Spleen (tissue), 11 donors: ENCODE results near the gene PTMS. TPM values are rescaled to one million over a fixed set of nuclear protein-coding genes. Genes with fewer than 3 reads are reported as not detected.
"Not testable (repeated sequence)": the region's sequence is repeated elsewhere in the genome, so short reads cannot be mapped to it uniquely, and the experiment has no call there.

Source experiments
- DNase-seq: peaks from one replicate; pipeline ENCODE4 v3.0.0-alpha.2; 2020
- H3K27ac ChIP-seq, 8 donors: fragments of 200-600 bp; sonication (generic) in 7 of 8; 1 replicate in 4 of 8; 2 replicates in 4 of 8; pipeline versions ENCODE4 v1.5.0 to v1.8.0; 2016 to 2021; ENCODE audit warnings: inconsistent platforms in 4 of 8, mild to moderate bottlenecking in 4 of 8, moderate library complexity in 1 of 8
- H3K27me3 ChIP-seq, 7 donors: fragments of 200-600 bp; sonication (generic) in 6 of 7; replicated peaks in 1 of 7; 1 replicate in 4 of 7; 2 replicates in 3 of 7; pipeline versions ENCODE4 v1.5.0 to v1.8.0; 2016 to 2021; ENCODE audit warnings: inconsistent platforms in 3 of 7, mild to moderate bottlenecking in 1 of 7
- H3K36me3 ChIP-seq, 6 donors: fragments of 200-600 bp; sonication (generic) in 5 of 6; 1 replicate in 4 of 6; 2 replicates in 2 of 6; pipeline versions ENCODE4 v1.5.0 to v1.8.0; 2016 to 2021; ENCODE audit warnings: inconsistent platforms in 2 of 6
- H3K4me1 ChIP-seq, 6 donors: fragments of 200-600 bp; sonication (generic) in 5 of 6; 1 replicate in 3 of 6; 2 replicates in 3 of 6; pipeline versions ENCODE4 v1.5.0 to v1.8.0; 2016 to 2021; ENCODE audit warnings: inconsistent platforms in 3 of 6
- H3K4me3 ChIP-seq, 8 donors: fragments of 200-600 bp; sonication (generic) in 7 of 8; 1 replicate in 4 of 8; 2 replicates in 4 of 8; pipeline versions ENCODE4 v1.5.0 to v1.8.0; 2016 to 2021; ENCODE audit warnings: inconsistent platforms in 4 of 8, mild to moderate bottlenecking in 4 of 8, moderate library complexity in 2 of 8
- H3K9me3 ChIP-seq, 8 donors: fragments of 200-600 bp; sonication (generic) in 7 of 8; 1 replicate in 4 of 8; 2 replicates in 4 of 8; pipeline versions ENCODE4 v1.5.0 to v1.8.0; 2016 to 2021; ENCODE audit warnings: inconsistent platforms in 4 of 8
- CTCF ChIP-seq, 11 experiments: fragments of 200-600 bp in 7 of 11; fragments of 450-650 bp in 4 of 11; sonication (generic) in 4 of 11; IDR thresholded peaks in 8 of 11; conservative IDR thresholded peaks in 3 of 11; 1 replicate in 7 of 11; 2 replicates in 4 of 11; pipeline versions ENCODE4 v1.4.0 to v1.8.0; 2016 to 2021; ENCODE audit warnings: antibody characterized with exemption in 11 of 11, inconsistent platforms in 4 of 11, mild to moderate bottlenecking in 1 of 11
- POLR2A ChIP-seq, 3 donors: fragments of 450-650 bp; IDR thresholded peaks; one replicate each; pipeline ENCODE4 v1.5.1; 2017; ENCODE audit warnings: antibody characterized with exemption in 3 of 3, mild to moderate bottlenecking in 1 of 3
- POLR2AphosphoS5 ChIP-seq, 3 donors: sonication (generic); formaldehyde crosslinking; IDR thresholded peaks; one replicate each; pipeline ENCODE4 v1.5.1; 2017; ENCODE audit warnings: antibody characterized with exemption in 3 of 3
- WGBS, 5 donors: extraction: QIAGEN DNeasy Blood & Tissue Kit in 3 of 5; methylation state at CpG; one replicate each; pipeline versions ENCODE4 v1.1.5 to v1.1.7; 2013 to 2018; 5-methylcytosine and 5-hydroxymethylcytosine counted together
- intact Hi-C: fragments of 100-400 bp; cut with DNase I; formaldehyde crosslinking; loops from one replicate; pipeline ENCODE4 v1.15.0; 2023; ENCODE audit warnings: low total_unique reads
- polyA plus RNA-seq, 3 donors: library from polyadenylated mRNA; stranded (reverse); fragments of 200-250 nt; gene quantifications; one replicate each; pipeline ENCODE4 v1.2.1, GENCODE V29; 2013
- total RNA-seq, 7 donors: library from RNA; depleted of rRNA in 3 of 7; stranded (reverse); fragments of >200 nt in 3 of 7; fragmentation: NEBNext Ultra II Directional in 4 of 7; extraction: Animal tissue kit (Norgen Biotek cat#: 25700) in 4 of 7; gene quantifications; one replicate each; pipeline versions ENCODE4 v1.1.0 to v1.2.1, GENCODE V29; 2016 to 2021
- donor health status: healthy with polysubstance abuse.
- donor health status: DM: no; HTN: no; CAD: no; lungs with moderate emphysema.
- donor health status: DM: no; HTN: no; CAD: no.
- donor health status: Bipolar disorder and iron deficiency.
- donor health status: healthy.
- donor health status: DM: no; HTN: no; CAD: no.
- donor health status: DM: yes; HTN: yes; CAD: no.

PTMS gene
- total and polyA plus RNA-seq, 10 donors = 47.4 to 169 (median 89.2) TPM

- H3K9me3 ChIP-seq = no peaks in the 10 kb centered on the region
- DNase-seq = peak; percentile 82
- H3K36me3 ChIP-seq = peaks cover 5 to 46% (median 28%) of the 10 kb centered on the region in 6 donors
- TF ChIP-seq CTCF (IDR thresholded peaks at IDR 0.05 in 8 of 11, conservative IDR thresholded peaks at IDR 0.05 in 3 of 11) (peak; percentile 29 to 73 (median 58)), POLR2A (IDR thresholded peaks at IDR 0.05) (no peak), POLR2AphosphoS5 (IDR thresholded peaks at IDR 0.05) (peak in 1 of 3 donors; percentile 27)
- H3K27me3 ChIP-seq = no peaks in the 10 kb centered on the region
- H3K4me1 ChIP-seq = peaks cover 0 to 20% (median 9%) of the 10 kb centered on the region in 6 donors
- WGBS, 5 donors = 43 to 53% (median 49%) methylated on average over 8 of the region's 8 CpGs
- no peak overlapping the region for H3K4me3 ChIP-seq
- intact Hi-C loops = no loop called here
- no peak overlapping the region for H3K27ac ChIP-seq
These were observed 30.5 kb upstream of the PTMS start for GRCh38 chr12:6735448-6736191.

- TF ChIP-seq CTCF (IDR thresholded peaks at IDR 0.05 in 8 of 11, conservative IDR thresholded peaks at IDR 0.05 in 3 of 11) (no peak), POLR2A (IDR thresholded peaks at IDR 0.05) (no peak), POLR2AphosphoS5 (IDR thresholded peaks at IDR 0.05) (no peak)
- Histone ChIP-seq H3K9me3 (no peaks in the 10 kb centered on the region), H3K4me3 (no peak overlapping the region), H3K27ac (no peak overlapping the region), H3K27me3 (no peaks in the 10 kb centered on the region), H3K4me1 (peaks cover 0 to 20% (median 9%) of the 10 kb centered on the region in 6 donors), H3K36me3 (peaks cover 0 to 35% (median 16%) of the 10 kb centered on the region in 6 donors)
- intact Hi-C loops = no loop called here
- WGBS, 5 donors = 92 to 96% (median 94%) methylated on average over 5 of the region's 5 CpGs
- DNase-seq = no peak
These were observed 29.4 kb upstream of the PTMS start for GRCh38 chr12:6736754-6737153.

GRCh38 chr12:6742080-6742479 lies 24.1 kb upstream of the PTMS start:
- H3K27me3 ChIP-seq, DNase-seq, intact Hi-C loops, H3K9me3 ChIP-seq, H3K27ac ChIP-seq, H3K4me3 ChIP-seq: not testable (repeated sequence)
- Histone ChIP-seq H3K4me1 (peaks cover 0 to 24% (median 15%) of the 10 kb centered on the region in 6 donors), H3K36me3 (peaks cover 0 to 12% (median 4%) of the 10 kb centered on the region in 6 donors)
- 78 to 89% (median 88%) methylated on average over 8 to 12 of the region's 12 CpGs for WGBS, 5 donors

- intact Hi-C loops = no loop called here
- DNase-seq = no peak
- H3K27ac ChIP-seq = no peak overlapping the region
- peaks cover 0 to 19% (median 12%) of the 10 kb centered on the region in 6 donors for H3K36me3 ChIP-seq
- H3K4me3 ChIP-seq = no peak overlapping the region
- TF ChIP-seq POLR2A (IDR thresholded peaks at IDR 0.05) (no peak), POLR2AphosphoS5 (IDR thresholded peaks at IDR 0.05) (no peak), CTCF (IDR thresholded peaks at IDR 0.05 in 8 of 11, conservative IDR thresholded peaks at IDR 0.05 in 3 of 11) (no peak)
- no peaks in the 10 kb centered on the region for H3K27me3 ChIP-seq
- H3K4me1 ChIP-seq = peaks cover 0 to 24% (median 15%) of the 10 kb centered on the region in 6 donors
- H3K9me3 ChIP-seq = peaks cover 0 to 6% (median 0%) of the 10 kb centered on the region in 8 donors
- 71 to 80% (median 75%) methylated on average over 3 of the region's 3 CpGs for WGBS, 5 donors
These were observed 23.3 kb upstream of the PTMS start for GRCh38 chr12:6742834-6743233.

- peaks cover 0 to 24% (median 16%) of the 10 kb centered on the region in 6 donors for H3K36me3 ChIP-seq
- H3K27ac ChIP-seq, intact Hi-C loops, DNase-seq, H3K4me3 ChIP-seq, H3K9me3 ChIP-seq, H3K27me3 ChIP-seq: not testable (repeated sequence)
- peaks cover 0 to 24% (median 15%) of the 10 kb centered on the region in 6 donors for H3K4me1 ChIP-seq
- WGBS, 5 donors = 67 to 83% (median 70%) methylated on average over 7 of the region's 7 CpGs
These were observed 22.9 kb upstream of the PTMS start for GRCh38 chr12:6743300-6743699.
